ENCODE data around the gene DDAH1. TPM values are rescaled to one million over a fixed set of nuclear protein-coding genes. Genes with fewer than 3 reads are reported as not detected.

Gene DDAH1
- total and polyA plus RNA-seq, 2 experiments from 2014 or later: 19.5 to 49.8 TPM

DNA sequence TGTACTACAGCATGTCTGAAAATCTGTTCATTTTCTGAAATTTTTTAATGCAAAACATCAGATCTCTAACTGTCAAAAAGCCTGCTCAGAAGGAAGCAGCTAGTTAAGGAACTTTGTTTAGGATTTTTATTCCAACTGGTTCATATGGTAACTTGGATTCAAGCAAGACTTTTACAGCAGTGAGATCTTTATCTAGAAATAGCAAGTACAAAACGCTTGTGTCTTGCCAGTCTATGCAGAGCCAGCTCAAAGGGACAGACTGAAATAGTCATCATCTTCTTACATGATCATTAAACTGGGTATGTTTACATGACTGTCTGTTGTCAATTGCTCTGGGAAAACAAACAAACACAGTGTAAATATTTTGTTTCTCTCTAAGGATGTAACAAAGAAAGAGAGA is 37.6 kb downstream of the DDAH1 start:
- H3K4me3 ChIP-seq: no peak overlapping the region
- H3K9me2 ChIP-seq (replicated peaks; ENCODE audit: insufficient read depth): no peaks in the 10 kb centered on the region
- H2AFZ ChIP-seq: no peak overlapping the region
- no peaks in the 10 kb centered on the region for H4K20me1 ChIP-seq (ENCODE audit: insufficient read depth, poor library complexity, severe bottlenecking)
- H3K27me3 ChIP-seq: no peaks in the 10 kb centered on the region
- H3K4me1 ChIP-seq (ENCODE audit: insufficient read depth): no peaks in the 10 kb centered on the region
- H3K9me3 ChIP-seq (ENCODE audit: low read depth): no peaks in the 10 kb centered on the region
- peaks cover 23% of the 10 kb centered on the region for H3K79me2 ChIP-seq
- no peaks in the 10 kb centered on the region for H3K36me3 ChIP-seq (replicated peaks; ENCODE audit: insufficient read depth, low read depth)
- no peak overlapping the region for H3K4me2 ChIP-seq
- WGBS (ENCODE audit: low lambda C conversion rate, missing lambda C conversion rate): 25% methylated on average over 1 of the region's 1 CpG
- TF ChIP-seq, protein P1, sequence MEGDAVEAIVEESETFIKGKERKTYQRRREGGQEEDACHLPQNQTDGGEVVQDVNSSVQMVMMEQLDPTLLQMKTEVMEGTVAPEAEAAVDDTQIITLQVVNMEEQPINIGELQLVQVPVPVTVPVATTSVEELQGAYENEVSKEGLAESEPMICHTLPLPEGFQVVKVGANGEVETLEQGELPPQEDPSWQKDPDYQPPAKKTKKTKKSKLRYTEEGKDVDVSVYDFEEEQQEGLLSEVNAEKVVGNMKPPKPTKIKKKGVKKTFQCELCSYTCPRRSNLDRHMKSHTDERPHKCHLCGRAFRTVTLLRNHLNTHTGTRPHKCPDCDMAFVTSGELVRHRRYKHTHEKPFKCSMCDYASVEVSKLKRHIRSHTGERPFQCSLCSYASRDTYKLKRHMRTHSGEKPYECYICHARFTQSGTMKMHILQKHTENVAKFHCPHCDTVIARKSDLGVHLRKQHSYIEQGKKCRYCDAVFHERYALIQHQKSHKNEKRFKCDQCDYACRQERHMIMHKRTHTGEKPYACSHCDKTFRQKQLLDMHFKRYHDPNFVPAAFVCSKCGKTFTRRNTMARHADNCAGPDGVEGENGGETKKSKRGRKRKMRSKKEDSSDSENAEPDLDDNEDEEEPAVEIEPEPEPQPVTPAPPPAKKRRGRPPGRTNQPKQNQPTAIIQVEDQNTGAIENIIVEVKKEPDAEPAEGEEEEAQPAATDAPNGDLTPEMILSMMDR (IDR thresholded peaks at IDR 0.05; ENCODE audit: poor library complexity): no peak
- TF ChIP-seq EZH2phosphoT487 (IDR thresholded peaks at IDR 0.05; ENCODE audit: low read depth, severe bottlenecking, unreplicated experiment): no peak
- TF ChIP-seq EZH2 (IDR thresholded peaks at IDR 0.05; ENCODE audit: borderline replicate concordance): no peak
- H3K27ac ChIP-seq: no peak overlapping the region
- no peak for DNase-seq (ENCODE audit: low spot score)

DNA sequence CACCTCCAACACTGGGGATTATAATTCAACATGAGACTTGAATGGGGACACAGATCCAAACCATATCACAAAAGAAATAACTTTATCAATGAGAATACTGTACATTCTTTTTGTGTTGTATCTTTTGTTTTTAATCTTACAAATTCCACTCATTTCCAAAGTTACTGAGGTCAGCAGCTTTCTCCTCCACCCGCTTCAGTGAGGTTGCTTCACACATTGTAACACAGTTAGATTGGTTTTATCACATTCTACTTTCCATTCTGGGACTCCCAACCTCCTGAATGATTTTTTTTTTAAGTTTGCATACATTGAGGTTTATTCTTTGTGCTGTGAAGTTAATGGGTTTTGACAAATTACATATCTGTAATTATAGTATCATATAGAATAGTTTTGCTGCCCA is 43.8 kb downstream of the DDAH1 start:
- WGBS (ENCODE audit: low lambda C conversion rate, missing lambda C conversion rate): 96% methylated on average over 1 of the region's 1 CpG
- Histone ChIP-seq H3K27me3 (no peaks in the 10 kb centered on the region), H3K9me3 (ENCODE audit: low read depth) (no peaks in the 10 kb centered on the region), H2AFZ (no peak overlapping the region), H3K36me3 (replicated peaks; ENCODE audit: insufficient read depth, low read depth) (no peaks in the 10 kb centered on the region), H3K9me2 (replicated peaks; ENCODE audit: insufficient read depth) (no peaks in the 10 kb centered on the region), H3K4me2 (no peak overlapping the region), H4K20me1 (ENCODE audit: insufficient read depth, poor library complexity, severe bottlenecking) (no peaks in the 10 kb centered on the region), H3K79me2 (peaks cover 13% of the 10 kb centered on the region), H3K4me1 (ENCODE audit: insufficient read depth) (no peaks in the 10 kb centered on the region), H3K4me3 (no peak overlapping the region), H3K27ac (no peak overlapping the region)
- DNase-seq (ENCODE audit: low spot score): no peak
- TF ChIP-seq EZH2phosphoT487 (IDR thresholded peaks at IDR 0.05; ENCODE audit: low read depth, severe bottlenecking, unreplicated experiment): no peak
- TF ChIP-seq EZH2 (IDR thresholded peaks at IDR 0.05; ENCODE audit: borderline replicate concordance): no peak
- TF ChIP-seq, protein P1 (IDR thresholded peaks at IDR 0.05; ENCODE audit: poor library complexity): no peak

DNA sequence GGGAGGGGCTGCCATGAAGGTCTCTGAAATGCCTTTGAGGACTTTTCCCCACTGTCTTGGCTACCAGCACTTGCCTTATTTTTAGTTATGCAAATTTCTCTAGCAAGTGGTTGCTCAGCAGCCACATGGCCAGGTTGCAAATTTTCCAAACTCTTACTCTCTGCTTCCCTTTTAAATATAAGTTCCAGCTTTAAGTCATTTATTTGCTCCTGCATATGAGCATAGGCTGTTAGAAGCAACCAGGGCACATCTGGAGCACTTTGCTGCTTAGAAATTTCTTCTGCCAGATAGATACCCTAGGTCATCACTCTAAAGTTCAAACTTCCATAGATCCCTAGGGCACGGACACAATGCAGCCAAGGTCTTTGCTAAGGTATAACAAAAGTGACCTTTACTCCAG is 44.8 kb downstream of the DDAH1 start:
- peaks cover 11% of the 10 kb centered on the region for H3K79me2 ChIP-seq
- 0% methylated on average over 1 of the region's 1 CpG for WGBS (ENCODE audit: low lambda C conversion rate, missing lambda C conversion rate)

DNA sequence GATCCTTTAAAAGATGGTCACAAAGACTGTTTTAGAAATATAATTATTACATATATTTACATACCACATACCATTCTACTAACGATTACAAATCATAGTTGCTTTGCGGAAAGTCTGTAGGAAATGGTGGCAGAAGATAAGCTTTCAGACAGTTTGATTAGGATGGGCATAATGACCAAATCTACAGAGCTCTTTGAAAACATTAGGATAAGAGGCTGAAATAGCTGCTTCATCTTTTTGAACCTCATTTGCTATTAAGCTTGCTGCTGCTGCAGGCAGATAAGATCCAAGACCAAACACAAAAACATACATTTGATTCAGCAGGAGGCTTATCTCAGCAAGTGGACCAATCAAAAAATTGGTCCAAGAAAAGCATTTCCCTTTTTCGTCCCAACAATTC is 47.1 kb downstream of the DDAH1 start:
- H3K4me3 ChIP-seq: no peak overlapping the region
- H3K27me3 ChIP-seq: no peaks in the 10 kb centered on the region
- DNase-seq (ENCODE audit: low spot score): no peak
- no peaks in the 10 kb centered on the region for H3K36me3 ChIP-seq (replicated peaks; ENCODE audit: insufficient read depth, low read depth)
- TF ChIP-seq, protein P1 (IDR thresholded peaks at IDR 0.05; ENCODE audit: poor library complexity): no peak
- TF ChIP-seq EZH2 (IDR thresholded peaks at IDR 0.05; ENCODE audit: borderline replicate concordance) (no peak), EZH2phosphoT487 (IDR thresholded peaks at IDR 0.05; ENCODE audit: low read depth, severe bottlenecking, unreplicated experiment) (no peak)
- no peaks in the 10 kb centered on the region for H4K20me1 ChIP-seq (ENCODE audit: insufficient read depth, poor library complexity, severe bottlenecking)
- H2AFZ ChIP-seq: no peak overlapping the region
- no peak overlapping the region for H3K27ac ChIP-seq
- peaks cover 9% of the 10 kb centered on the region for H3K79me2 ChIP-seq
- H3K4me1 ChIP-seq (ENCODE audit: insufficient read depth): no peaks in the 10 kb centered on the region
- WGBS (ENCODE audit: low lambda C conversion rate, missing lambda C conversion rate): 70% methylated on average over 3 of the region's 3 CpGs
- no peaks in the 10 kb centered on the region for H3K9me2 ChIP-seq (replicated peaks; ENCODE audit: insufficient read depth)
- no peak overlapping the region for H3K4me2 ChIP-seq
- H3K9me3 ChIP-seq (ENCODE audit: low read depth): no peaks in the 10 kb centered on the region

More for the DNA sequence above, 44.8 kb downstream of the DDAH1 start:
- H3K4me2 ChIP-seq: no peak overlapping the region
- no peak for DNase-seq (ENCODE audit: low spot score)
- no peaks in the 10 kb centered on the region for H3K9me2 ChIP-seq (replicated peaks; ENCODE audit: insufficient read depth)
- H3K36me3 ChIP-seq (replicated peaks; ENCODE audit: insufficient read depth, low read depth): no peaks in the 10 kb centered on the region
- no peaks in the 10 kb centered on the region for H4K20me1 ChIP-seq (ENCODE audit: insufficient read depth, poor library complexity, severe bottlenecking)
- H2AFZ ChIP-seq: no peak overlapping the region
- H3K27ac ChIP-seq: no peak overlapping the region
- no peaks in the 10 kb centered on the region for H3K27me3 ChIP-seq
- no peaks in the 10 kb centered on the region for H3K9me3 ChIP-seq (ENCODE audit: low read depth)
- H3K4me1 ChIP-seq (ENCODE audit: insufficient read depth): no peaks in the 10 kb centered on the region
- H3K4me3 ChIP-seq: no peak overlapping the region
- TF ChIP-seq EZH2phosphoT487 (IDR thresholded peaks at IDR 0.05; ENCODE audit: low read depth, severe bottlenecking, unreplicated experiment) (no peak), EZH2 (IDR thresholded peaks at IDR 0.05; ENCODE audit: borderline replicate concordance) (no peak)
